ENCODE data around the gene KIAA1328. TPM values are rescaled to one million over a fixed set of nuclear protein-coding genes. Genes with fewer than 3 reads are reported as not detected.

Gene KIAA1328
- total and polyA plus RNA-seq, 9 of the 15 experiments (the other 6 are each of a cell fraction or from before 2014, with no cell fraction given), result 4.0 to 8.6 (median 7.4) TPM

DNA sequence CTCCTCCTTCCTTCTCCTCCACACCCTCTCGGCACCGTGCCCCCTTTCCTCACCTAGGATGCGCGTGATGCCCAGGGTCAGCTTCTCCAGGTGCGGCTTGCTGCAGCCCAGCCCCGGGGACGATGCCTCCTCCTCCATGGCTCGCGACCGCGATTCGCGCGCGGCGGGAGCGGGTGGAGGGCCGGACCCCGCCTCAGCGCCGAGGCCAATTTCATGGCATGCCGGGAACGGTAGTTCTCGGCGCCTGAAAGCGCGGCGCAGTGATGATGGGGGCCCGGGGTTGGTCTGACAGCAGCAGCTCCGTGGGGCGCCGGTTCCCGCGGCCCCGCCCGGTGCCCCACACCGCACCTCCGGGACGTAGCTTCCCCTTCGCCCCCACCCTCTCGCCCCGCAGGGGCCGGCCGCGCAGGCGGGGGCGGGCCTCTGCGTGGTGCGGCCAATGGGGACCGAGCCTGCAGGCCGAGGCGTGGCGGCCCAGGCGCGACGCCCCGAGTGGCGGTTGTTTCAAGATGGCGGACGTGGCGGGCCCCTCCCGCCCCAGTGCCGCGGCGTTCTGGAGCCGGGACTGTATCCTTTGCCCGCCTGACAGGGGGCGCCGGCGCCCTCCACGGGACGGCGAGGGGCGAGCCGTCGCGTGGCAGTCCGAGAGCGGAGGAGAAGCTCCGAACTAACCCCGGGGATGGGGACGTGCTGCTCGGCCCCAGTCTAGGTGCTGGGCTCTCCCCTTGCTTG lies at the start of gene KIAA1328, which contains the start of gene TPGS2 (continued):
- TF ChIP-seq, protein P1, sequence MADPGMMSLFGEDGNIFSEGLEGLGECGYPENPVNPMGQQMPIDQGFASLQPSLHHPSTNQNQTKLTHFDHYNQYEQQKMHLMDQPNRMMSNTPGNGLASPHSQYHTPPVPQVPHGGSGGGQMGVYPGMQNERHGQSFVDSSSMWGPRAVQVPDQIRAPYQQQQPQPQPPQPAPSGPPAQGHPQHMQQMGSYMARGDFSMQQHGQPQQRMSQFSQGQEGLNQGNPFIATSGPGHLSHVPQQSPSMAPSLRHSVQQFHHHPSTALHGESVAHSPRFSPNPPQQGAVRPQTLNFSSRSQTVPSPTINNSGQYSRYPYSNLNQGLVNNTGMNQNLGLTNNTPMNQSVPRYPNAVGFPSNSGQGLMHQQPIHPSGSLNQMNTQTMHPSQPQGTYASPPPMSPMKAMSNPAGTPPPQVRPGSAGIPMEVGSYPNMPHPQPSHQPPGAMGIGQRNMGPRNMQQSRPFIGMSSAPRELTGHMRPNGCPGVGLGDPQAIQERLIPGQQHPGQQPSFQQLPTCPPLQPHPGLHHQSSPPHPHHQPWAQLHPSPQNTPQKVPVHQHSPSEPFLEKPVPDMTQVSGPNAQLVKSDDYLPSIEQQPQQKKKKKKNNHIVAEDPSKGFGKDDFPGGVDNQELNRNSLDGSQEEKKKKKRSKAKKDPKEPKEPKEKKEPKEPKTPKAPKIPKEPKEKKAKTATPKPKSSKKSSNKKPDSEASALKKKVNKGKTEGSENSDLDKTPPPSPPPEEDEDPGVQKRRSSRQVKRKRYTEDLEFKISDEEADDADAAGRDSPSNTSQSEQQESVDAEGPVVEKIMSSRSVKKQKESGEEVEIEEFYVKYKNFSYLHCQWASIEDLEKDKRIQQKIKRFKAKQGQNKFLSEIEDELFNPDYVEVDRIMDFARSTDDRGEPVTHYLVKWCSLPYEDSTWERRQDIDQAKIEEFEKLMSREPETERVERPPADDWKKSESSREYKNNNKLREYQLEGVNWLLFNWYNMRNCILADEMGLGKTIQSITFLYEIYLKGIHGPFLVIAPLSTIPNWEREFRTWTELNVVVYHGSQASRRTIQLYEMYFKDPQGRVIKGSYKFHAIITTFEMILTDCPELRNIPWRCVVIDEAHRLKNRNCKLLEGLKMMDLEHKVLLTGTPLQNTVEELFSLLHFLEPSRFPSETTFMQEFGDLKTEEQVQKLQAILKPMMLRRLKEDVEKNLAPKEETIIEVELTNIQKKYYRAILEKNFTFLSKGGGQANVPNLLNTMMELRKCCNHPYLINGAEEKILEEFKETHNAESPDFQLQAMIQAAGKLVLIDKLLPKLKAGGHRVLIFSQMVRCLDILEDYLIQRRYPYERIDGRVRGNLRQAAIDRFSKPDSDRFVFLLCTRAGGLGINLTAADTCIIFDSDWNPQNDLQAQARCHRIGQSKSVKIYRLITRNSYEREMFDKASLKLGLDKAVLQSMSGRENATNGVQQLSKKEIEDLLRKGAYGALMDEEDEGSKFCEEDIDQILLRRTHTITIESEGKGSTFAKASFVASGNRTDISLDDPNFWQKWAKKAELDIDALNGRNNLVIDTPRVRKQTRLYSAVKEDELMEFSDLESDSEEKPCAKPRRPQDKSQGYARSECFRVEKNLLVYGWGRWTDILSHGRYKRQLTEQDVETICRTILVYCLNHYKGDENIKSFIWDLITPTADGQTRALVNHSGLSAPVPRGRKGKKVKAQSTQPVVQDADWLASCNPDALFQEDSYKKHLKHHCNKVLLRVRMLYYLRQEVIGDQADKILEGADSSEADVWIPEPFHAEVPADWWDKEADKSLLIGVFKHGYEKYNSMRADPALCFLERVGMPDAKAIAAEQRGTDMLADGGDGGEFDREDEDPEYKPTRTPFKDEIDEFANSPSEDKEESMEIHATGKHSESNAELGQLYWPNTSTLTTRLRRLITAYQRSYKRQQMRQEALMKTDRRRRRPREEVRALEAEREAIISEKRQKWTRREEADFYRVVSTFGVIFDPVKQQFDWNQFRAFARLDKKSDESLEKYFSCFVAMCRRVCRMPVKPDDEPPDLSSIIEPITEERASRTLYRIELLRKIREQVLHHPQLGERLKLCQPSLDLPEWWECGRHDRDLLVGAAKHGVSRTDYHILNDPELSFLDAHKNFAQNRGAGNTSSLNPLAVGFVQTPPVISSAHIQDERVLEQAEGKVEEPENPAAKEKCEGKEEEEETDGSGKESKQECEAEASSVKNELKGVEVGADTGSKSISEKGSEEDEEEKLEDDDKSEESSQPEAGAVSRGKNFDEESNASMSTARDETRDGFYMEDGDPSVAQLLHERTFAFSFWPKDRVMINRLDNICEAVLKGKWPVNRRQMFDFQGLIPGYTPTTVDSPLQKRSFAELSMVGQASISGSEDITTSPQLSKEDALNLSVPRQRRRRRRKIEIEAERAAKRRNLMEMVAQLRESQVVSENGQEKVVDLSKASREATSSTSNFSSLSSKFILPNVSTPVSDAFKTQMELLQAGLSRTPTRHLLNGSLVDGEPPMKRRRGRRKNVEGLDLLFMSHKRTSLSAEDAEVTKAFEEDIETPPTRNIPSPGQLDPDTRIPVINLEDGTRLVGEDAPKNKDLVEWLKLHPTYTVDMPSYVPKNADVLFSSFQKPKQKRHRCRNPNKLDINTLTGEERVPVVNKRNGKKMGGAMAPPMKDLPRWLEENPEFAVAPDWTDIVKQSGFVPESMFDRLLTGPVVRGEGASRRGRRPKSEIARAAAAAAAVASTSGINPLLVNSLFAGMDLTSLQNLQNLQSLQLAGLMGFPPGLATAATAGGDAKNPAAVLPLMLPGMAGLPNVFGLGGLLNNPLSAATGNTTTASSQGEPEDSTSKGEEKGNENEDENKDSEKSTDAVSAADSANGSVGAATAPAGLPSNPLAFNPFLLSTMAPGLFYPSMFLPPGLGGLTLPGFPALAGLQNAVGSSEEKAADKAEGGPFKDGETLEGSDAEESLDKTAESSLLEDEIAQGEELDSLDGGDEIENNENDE (IDR thresholded peaks at IDR 0.05; ENCODE audit: low read depth, low read length), result no peak
- TF ChIP-seq ILF3 (IDR thresholded peaks at IDR 0.05; ENCODE audit: borderline replicate concordance) (peak; percentile 86; the same call in 1 of the 2 replicates), KDM2B (CRISPR knock-in tag; IDR thresholded peaks at IDR 0.05) (no peak), RB1 (IDR thresholded peaks at IDR 0.05; ENCODE audit: low read depth) (peak; percentile 87), SMARCC2 (IDR thresholded peaks at IDR 0.05; ENCODE audit: low read depth) (no peak), HOXB6 (CRISPR knock-in tag; IDR thresholded peaks at IDR 0.05; ENCODE audit: borderline replicate concordance) (no peak), ELF1 (tag; IDR thresholded peaks at IDR 0.05) (no peak), ZC3H4 (CRISPR knock-in tag; IDR thresholded peaks at IDR 0.05; ENCODE audit: borderline replicate concordance) (no peak), ARHGAP35 (IDR thresholded peaks at IDR 0.05; ENCODE audit: partially characterized antibody) (no peak), NFATC3 (IDR thresholded peaks at IDR 0.05) (no peak), PTTG1 (tag; IDR thresholded peaks at IDR 0.05; ENCODE audit: low read depth) (no peak), FOXM1 (IDR thresholded peaks at IDR 0.05; ENCODE audit: low read depth) (no peak), FOXM1 (CRISPR knock-in tag; IDR thresholded peaks at IDR 0.05; ENCODE audit: low read depth) (no peak), ARID1B (IDR thresholded peaks at IDR 0.05) (no peak), DIDO1 (tag; IDR thresholded peaks at IDR 0.05; ENCODE audit: low read depth) (no peak), BMI1 (IDR thresholded peaks at IDR 0.05; ENCODE audit: low read length) (no peak)
- TF ChIP-seq, protein P2, sequence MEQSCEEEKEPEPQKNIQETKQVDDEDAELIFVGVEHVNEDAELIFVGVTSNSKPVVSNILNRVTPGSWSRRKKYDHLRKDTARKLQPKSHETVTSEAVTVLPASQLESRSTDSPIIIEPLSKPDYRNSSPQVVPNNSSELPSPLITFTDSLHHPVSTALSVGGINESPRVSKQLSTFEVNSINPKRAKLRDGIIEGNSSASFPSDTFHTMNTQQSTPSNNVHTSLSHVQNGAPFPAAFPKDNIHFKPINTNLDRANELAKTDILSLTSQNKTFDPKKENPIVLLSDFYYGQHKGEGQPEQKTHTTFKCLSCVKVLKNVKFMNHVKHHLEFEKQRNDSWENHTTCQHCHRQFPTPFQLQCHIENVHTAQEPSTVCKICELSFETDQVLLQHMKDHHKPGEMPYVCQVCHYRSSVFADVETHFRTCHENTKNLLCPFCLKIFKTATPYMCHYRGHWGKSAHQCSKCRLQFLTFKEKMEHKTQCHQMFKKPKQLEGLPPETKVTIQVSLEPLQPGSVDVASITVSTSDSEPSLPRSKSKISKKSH (CRISPR knock-in tag; IDR thresholded peaks at IDR 0.05), result no peak

Data from K562 (cell line).